Retina (tissue), 1 donor: ENCODE results near the gene CLMP.
A peak's percentile ranks its signal among the peaks of the same experiment; 100 is the strongest.
"Not testable (repeated sequence)": the region's sequence is repeated elsewhere in the genome, so short reads cannot be mapped to it uniquely, and the experiment has no call there.

ENCODE experiments used
- DNase-seq: peaks from one replicate; pipeline ENCODE4 v3.0.0-alpha.2; 2016

The CLMP gene

DNA sequence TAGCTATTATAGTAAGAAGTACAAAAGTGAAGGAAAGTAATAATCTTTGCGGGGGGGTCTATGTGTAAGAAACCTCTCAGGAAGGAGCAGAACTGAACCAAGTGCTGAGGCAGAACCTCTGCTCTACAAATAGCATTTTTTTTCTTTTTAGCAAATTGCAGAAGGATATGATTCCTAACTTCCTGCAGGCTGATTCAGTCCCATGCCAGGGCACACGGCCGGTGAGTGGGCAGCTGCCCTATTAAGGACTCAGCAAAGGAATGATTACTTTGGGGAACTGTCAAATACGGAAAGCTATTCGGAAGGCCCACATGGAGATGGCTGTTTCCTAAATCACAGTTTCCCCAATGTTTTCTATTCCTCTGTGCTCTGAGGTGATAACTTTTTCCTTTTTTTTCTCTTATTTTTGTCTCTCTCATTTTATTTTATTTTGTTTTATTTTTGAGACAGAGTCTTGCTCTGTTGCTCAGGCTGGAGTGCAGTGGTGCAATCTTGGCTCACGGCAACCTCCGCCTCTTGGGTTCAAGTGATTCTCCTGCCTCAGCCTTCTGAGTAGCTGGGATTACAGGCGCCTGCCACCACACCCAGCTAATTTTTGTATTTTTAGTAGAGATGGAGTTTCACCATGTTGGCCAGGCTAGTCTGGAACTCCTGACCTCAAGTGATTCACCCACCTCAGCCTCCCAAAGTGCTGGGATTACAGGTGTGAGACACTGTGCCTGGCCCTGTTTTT is 62.8 kb downstream of the CLMP start:
- DNase-seq: not testable (repeated sequence)

DNA sequence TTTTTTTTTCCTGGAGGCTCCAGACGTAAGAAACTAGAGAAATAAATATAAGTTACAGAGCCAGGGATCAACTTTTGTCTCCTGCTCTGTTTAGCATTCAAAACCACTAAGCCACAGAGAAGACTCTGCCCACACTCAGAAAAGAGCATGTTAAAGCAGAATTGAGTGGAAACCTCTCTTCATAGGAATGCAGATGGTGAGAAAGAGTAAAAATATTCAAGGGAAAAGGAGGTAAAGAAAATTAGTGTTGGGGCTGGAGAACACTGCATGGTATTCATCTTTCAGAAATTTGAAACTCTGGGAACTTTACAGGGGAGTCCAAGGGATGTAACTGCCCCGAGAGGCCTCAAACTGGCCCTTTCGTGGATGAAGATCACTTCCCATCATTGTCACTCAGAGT is 65.1 kb downstream of the CLMP start:
- no peak for DNase-seq

DNA sequence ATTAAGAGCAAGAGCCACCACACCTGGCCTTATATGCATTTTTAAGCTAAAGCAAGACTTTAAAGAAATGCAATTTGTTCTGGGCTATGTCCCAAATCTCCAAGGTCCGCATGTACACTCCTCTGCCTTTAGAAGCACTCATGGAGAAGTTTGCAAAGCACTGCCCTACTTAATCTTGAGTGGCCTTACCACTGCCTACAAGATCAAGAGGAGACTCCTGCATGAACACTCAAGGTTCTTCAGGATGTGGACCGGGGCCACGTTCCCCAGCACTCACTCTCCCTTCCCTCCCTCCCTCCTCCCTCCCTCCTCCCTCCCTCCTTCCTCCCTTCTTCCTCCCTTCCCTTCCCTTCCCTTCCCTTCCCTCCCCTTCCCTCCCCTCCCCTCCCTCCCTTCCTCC is 69.9 kb downstream of the CLMP start:
- DNase-seq: no peak

DNA sequence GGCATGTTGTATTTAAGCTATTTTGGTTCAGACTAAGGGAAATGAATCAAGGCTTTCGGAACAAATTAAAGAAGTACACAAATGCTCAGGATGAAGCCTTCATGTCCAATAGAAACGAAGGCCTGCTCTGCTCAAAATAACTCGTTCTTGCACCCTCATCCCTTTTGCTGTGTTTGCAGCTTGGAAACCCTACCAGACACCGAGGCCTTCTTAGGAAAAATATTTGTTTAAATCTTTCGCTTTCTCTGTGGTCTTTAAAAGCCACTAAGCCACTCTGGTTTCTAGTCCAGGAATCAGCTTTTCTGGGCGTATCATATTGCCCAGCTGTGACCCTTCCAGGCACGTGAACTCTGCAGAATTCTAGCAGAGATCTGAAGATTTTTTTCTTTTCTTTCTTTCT is 72.2 kb downstream of the CLMP start:
- no peak for DNase-seq

DNA sequence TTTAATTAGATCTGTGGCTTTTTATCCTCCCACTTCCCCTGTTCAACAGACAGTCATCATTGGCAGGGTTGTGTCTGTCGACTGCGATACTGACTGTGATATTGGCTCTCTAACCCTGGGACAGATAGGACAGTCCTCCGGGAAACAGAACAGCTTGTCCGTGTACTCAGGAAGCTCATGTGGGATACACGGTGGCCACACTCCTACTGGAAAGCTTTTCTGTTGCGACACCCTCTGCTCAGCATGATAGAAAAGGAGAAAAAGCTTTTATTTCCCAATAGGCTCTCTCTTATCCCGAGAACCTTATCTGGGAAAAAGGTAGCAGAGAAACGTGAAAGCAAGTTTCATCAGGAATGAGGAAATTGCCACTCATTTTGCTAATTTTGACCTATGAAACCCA is 72.7 kb downstream of the CLMP start:
- no peak for DNase-seq

DNA sequence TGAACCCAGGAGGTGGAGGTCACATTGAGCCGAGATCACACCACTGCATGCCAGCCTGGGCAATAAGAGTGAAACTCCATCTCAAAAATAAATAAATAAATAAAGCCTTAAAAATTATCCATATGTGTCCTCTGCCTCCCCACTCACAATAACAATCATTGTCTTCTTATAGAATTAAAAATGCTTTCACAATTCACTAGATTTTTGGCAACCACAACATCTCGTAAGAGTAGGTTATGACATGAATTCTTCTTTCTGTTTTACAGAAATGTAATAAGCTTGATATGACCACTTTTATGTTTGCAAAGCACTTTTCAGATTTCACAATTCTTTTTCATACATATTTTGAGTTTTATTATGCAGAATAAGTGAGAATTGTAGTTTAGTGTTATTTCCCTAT is 78.6 kb downstream of the CLMP start:
- no peak for DNase-seq

DNA sequence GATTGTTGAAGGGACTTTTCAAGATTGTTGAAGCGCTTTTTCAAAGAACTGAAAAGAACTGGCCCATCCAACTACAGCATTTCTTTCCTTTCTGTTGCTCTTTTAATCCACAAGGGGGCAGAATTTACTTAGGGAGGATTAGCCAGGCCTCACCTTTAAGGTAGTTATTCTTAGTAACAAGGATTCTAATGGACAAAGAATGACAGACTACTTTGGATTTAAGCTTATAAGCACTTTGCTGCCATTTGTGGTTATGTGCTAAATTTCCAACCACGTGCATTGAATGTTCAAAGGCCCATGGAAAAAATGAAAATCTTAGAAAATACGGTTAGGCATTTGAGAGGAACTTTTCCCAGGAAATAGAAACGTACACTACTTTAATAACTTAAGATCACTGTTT is 83.6 kb downstream of the CLMP start:
- DNase-seq: peak; percentile 52

DNA sequence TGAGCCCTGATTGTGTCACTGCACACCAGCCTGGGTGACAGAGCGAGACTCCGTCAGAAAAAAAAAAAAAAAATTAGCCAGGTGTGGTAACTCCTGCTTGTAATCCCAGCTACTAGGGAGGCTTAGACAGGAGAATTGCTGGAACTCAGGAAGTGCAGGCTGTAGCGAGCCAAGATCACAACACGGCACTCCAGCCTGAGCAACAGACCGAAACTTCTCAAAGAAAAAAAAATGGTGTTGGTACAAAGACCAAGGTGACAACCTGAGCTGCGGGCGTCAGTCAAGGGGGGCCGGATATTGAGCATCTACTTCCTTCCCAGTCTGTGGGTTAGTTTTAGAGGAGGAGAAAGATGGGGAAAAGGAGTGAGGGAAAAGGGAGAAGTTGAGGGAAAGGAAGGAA is 84.7 kb downstream of the CLMP start:
- no peak for DNase-seq

DNA sequence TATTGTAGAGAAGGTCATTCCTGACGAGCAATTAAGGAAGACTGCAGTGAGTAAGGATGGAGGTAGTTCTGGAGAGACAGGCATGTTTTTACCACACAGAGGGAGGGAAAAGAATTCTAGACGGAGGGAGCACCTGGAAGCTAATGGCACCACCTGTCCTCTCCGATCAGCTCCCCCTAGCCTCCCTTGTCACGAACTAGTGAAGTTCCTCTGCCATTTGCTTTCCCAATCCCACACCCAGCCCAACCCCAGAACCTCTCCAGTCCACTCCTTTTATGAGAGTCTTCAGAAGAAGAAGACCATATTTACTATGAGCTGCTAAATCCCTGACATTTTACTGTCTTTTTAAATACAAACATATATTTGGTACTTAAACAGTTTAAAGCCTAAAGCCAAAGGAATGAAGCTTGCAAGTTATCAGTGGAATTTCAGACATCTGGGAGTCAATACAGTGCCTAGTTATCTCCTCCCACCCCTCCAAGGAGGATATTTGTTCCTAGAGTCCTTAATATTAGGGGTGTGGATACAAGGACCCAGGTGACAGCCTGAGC is 87.0 kb downstream of the CLMP start:
- DNase-seq: no peak

DNA sequence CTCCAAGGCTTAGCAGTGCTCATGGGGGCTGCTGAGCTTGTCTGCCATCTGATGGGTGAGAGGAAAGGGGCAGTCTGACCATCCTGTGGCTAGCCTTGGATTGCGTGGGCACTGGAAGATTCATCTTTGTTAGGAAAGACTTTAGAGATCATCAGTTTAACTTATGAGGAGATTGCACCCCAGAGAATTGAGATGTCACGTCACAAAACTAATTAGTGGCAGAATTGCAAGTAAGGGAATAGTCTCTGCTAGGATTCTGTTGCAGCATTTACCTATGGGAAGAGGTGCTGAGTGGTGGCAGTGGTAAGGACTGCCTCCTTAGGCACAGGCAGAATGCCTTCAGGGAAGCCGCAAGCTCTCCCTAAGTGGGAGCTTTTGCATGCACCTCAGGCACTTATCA is 90.4 kb downstream of the CLMP start:
- no peak for DNase-seq

DNA sequence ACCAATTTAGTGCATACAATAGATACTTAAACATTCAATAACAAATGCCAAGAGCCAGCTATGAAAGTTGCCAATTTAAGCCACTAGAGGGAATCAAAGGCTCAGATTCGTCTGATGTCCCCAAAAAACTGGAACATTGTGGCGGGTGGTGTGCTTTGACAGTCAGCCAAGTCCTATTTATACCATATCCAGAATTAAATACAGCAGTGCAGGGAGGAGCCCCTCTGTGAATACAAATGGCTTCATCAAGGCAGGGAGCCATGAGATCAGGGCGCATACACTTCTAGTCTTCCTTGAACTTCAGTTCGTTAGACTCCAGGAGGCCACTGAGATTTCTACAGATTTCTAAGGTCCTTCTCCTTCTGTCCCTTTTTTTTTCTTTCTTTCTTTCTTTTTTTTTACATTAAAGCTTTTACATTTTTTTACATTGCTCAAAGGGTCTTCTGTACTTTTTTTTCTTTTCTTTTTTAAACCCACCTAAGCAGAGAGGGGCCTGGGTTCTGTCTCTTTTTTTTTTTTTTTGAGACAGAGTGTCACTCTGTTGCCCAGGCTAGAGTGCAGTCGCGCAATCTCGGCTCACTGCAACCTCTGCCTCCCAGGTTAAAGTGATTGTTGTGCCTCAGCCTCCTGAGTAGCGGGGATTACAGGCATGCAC is 91.6 kb downstream of the CLMP start:
- DNase-seq: peak; percentile 65

DNA sequence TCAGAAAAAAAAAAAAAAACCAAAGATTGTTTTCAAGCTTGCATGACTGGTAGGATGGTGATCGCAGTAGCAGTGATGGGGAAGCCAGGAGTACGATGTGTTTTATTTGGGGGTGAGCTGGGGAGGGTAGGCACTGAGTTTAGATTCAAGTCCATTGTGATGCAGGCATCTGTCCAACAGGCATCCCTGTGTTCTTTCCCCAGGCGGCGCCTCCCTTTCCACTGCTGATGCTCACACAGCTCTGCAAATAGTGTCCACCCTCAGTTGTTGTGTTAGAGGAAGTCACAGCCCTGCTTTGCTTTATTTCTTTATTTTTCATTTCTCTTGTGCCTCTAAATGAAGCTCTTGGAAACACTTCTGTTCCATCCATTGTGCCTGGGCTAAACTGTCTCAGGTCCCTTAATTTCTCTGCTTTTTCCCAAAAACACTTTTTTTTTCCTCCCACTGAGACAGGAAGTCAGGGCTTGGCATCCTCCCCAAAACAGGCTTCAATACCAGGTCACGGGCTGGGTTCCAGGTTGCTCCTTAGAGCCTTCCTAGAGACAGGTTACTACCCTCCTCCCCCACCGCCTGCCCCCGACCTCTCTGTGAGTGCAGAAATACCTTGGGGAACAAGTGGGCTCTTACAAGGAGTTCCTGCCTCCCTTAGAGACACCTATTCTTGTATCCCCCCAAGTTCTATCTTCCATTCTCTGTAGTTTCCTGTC is 94.5 kb downstream of the CLMP start:
- DNase-seq: no peak

DNA sequence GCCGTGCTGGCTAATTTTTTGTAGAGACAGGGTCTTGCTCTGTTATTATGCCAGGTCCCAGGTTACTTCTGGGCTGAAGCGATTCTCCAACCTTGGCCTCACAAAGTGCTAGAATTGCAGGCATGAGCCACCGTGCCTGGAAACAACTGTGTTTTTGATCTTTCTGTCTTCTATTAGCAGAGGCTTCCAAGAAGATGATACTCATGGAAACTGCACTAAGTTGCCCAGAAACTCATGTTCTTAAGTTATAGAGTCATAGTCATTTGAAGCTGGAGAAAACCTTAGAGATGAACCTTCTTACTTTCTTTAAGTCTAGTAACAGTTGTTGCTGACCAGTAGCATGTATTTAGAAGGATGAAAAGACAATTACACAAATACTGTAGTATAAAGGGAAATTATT is 96.1 kb downstream of the CLMP start:
- no peak for DNase-seq

DNA sequence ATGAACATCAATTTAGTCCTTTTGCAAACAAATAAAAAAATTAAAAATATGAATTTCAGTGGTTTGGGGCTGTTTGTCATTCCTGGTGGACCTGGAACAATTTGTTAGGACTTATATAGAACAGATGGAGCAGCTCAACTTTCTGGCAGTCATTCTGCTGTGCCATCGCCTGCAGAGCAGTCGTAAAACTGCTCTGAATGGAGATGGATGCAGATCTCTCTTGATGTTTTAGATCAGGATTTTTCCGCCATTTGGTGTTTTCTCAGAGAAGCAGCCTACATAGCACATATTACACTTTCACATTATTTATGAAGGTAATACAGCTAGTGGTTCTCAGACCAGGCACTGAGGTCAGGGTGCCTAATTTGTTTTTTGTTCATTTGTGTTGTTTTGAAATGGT is 101.3 kb downstream of the CLMP start:
- DNase-seq: no peak

DNA sequence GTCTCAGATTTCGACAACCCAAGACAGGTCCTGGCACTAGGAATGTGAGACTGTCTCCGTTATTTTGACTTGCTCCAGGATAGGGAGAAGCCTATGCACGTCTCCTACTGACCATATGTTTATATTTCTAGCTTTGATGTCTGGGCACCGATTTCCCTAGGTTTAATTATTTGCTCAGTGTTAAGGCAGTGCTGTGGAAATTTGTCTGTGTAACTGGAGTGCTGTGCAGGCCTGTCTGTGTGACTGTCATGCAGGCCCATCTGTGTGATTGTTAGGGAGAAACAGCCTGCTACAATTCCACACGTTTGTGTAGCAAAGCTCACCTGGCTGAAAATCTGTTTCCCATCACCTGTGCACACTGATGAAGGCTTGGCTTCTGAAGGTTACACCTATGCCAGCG is 103.5 kb downstream of the CLMP start:
- no peak for DNase-seq

DNA sequence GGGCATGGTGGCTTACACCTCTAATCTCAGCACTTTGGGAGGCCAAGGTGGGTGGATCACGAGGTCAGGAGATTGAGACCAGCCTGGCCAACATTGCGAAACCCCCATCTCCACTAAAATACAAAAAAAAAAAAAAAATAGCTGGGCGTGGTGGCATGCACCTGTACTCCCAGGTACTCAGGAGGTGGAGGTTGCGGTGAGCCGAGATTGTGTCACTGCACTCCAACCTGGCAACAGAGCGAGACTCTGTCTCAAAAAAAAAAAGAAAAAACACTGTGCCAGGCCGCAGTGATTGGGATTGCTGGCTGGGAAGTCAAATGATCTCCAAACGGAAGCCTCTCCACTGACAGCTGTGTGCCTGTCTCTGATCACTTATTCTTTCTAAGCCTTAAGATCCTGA is 104.9 kb downstream of the CLMP start:
- not testable (repeated sequence) for DNase-seq

DNA sequence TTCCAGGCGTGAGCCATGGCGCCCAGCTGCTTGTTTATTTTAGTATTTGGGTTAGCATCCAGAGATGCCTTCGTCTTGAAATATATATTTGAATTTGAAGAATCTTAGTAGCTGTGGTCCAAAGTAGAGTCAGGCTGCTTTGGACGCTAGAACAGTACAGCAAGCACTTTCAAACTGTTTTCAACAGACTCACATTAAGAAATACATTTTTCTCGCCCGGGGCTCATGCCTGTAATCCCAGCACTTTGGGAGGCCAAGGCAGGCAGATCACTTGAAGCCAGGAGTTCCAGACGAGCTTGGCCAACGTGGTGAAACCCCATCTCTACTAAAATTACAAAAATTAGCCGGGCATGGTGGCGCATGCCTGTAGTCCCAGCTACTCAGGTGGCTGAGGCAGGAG is 106.2 kb downstream of the CLMP start:
- not testable (repeated sequence) for DNase-seq

DNA sequence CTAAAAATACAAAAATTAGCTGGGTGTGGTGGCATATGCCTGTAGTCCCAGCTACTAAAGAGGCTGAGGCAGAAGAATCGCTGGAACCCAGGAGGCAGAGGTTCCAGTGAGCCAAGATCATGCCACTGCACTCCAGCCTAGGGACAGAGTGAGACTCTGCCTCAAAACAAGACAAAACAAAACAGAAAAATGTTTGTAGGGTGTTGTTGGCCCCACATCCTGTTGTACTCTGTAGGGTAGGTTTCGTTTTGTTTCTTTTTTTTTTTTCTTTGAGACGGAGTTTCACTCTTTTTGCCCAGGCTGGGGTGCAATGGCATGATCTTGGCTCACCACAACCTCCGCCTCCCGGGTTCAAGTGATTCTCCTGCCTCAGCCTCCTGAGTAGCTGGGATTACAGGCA is 107.4 kb downstream of the CLMP start:
- DNase-seq: not testable (repeated sequence)

DNA sequence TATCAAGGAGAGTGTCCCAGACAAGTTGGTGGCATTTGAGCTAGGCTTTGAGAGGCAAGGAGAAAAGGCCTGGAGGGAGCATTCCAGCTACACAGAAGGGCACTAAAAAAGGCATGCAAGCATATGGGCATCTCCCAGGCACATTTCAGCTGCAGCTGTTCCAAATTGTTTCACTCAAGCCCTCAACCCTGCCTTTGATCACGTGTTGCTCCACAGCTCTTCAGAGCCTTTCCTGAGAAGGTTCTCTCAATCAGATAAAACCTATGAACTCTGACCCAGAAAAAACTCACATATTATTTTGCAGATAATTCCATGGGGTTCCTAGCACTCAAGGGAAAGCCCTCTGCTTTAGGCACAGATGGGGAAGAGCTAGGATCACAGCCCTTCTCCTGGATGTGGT is 108.7 kb downstream of the CLMP start:
- no peak for DNase-seq

DNA sequence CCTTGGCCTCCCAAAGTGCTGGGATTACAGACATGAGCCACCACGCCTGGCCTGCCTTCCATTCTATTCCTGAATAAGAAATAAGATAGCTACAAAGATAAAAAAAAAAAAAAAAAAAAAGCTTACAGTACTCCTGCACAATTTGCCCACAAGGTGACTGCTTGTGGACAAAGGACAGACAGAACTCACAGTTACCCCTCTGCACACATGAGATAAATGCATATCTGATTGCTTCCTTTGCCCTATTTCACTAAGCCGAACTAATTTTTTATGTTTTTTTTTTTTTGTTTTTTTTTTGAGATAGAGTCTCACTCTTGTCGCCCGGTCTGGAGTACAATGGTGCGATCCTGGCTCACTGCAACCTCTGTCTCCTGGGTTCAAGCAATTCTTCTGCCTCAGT is 109.6 kb downstream of the CLMP start:
- no peak for DNase-seq

DNA sequence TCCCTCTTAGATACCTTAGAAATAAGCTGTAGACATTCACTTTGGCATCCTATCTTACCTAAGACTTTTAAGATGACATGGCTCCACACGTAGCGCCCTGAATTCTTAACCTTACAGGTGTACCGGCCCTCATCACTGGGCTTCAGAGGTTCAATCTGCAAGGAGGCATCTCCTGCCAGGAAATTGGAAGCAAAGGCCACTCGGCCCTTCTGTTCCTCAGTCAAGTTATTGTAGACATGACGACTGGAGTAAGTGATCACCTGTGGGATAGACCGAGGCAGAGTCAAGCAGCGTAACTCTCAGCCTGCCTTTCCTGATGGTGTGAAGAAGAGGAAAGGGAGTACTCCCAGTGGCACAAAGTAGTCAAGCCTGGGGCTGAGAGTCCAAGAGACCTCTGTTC is 110.6 kb downstream of the CLMP start:
- no peak for DNase-seq

DNA sequence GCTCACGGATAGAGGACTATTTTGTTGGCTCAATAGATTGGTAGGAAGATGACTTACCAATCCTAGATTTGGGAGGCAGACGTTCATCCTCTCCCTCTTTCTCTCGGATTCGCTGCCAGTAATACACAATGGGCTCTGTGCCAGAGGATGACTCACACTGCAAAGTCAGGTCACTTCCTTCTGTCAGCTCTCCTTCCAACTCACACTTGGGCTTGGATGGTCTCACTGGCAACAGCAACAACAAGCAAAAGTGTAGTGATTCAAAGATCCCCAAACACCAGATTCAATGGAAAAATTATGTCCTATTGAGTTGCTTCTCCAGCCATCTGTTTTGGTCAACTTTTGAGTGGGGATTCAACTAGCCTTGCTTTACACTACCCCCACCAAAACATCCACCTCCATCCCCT is 111.4 kb downstream of the CLMP start:
- no peak for DNase-seq

DNA sequence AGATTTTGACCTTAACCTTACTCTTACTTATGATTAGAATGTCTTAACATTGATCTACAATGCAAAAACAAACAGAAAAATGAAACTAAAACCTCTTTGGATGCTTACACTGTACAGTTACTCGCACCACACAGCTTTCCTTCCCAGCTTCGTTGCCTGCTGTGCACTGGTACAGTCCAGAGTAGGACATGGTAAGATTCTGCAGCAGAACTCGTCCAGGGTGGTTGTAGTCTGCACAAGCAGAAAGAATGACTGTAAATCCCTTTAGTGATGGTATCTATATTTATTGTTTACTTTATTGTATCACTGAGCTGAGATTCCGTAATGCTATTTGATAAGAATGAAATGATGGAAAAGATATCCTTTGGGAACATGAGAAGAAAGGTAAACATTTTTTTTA is 112.1 kb downstream of the CLMP start:
- DNase-seq: no peak

DNA sequence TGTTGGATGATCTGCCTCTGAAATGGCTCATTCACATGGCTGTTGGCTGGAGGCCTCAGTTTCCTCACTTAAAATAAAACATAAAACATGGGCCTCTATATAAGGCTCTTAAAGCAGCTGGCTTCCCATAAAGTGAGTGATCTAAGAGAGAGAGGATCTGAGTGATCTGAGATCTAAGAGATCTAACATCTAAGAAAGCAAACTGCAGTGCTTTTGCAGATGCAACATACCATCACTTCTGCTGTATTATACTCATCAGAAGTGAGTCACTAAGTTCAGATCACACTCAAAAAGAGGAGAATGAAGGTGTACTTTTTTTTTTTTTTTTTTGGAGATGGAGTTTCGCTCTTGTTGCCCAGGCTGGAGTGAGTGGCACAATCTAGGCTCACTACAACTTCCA is 115.0 kb downstream of the CLMP start:
- DNase-seq: no peak
